22Rv1 (cell line): Measurements from ENCODE around the gene TECPR1.

Source experiments
- ZFX ChIP-seq: fragments of 450-650 bp; IDR thresholded peaks from 2 replicates; pipeline ENCODE4 v1.6.1; 2017; ENCODE audit warnings: antibody characterized with exemption, borderline replicate concordance
- TF ChIP-seq, protein P1 (sequence below): fragments of 450-650 bp; IDR thresholded peaks from 2 replicates; pipeline ENCODE4 v1.5.1; 2017; ENCODE audit warnings: mild to moderate bottlenecking

DNA sequence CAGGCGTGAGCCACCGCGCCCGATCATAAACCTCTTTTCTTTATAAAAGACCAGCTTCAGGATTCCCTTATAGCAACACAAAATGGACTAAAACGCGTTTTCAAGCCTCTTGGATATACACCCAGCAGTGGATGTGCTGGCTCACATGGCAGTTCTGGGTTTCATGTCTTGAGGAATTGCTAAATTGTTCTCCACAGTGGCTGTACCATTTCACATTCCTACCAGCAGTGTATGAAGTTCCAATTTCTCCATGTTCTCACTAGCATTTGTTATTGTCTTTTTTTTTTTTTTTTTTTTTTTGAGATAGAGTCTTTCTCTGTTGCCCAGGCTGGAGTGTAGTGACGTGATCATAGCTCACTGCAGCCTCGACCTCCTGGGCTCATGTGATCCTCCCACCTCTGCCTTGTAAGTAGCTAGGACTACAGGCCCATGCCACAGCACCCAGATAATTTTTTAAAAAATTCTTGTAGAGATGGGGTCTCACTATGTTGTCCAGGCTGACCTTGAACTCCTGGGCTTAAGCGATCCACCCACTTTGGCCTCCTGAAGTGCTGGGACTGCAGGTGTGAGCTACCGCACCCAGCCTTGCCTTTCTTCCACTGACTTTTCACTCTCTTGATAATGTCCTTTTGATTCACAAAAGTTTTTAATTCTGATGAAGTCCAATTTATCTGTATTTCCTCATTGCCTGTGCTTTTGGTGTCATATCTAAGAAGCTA lies 17.4 kb downstream of the TECPR1 start:
- TF ChIP-seq, protein P1, sequence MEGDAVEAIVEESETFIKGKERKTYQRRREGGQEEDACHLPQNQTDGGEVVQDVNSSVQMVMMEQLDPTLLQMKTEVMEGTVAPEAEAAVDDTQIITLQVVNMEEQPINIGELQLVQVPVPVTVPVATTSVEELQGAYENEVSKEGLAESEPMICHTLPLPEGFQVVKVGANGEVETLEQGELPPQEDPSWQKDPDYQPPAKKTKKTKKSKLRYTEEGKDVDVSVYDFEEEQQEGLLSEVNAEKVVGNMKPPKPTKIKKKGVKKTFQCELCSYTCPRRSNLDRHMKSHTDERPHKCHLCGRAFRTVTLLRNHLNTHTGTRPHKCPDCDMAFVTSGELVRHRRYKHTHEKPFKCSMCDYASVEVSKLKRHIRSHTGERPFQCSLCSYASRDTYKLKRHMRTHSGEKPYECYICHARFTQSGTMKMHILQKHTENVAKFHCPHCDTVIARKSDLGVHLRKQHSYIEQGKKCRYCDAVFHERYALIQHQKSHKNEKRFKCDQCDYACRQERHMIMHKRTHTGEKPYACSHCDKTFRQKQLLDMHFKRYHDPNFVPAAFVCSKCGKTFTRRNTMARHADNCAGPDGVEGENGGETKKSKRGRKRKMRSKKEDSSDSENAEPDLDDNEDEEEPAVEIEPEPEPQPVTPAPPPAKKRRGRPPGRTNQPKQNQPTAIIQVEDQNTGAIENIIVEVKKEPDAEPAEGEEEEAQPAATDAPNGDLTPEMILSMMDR, result no peak
- TF ChIP-seq ZFX, result no peak
